GM12878 (cell line): ENCODE measurements around the gene ARL3. TPM values are rescaled to one million over a fixed set of nuclear protein-coding genes. Genes with fewer than 3 reads are reported as not detected.

ENCODE experiments used
- BCL11A ChIP-seq: IDR thresholded peaks from 2 replicates; pipeline ENCODE4 v1.6.1; 2011; ENCODE audit warnings: low read depth, low read length
- BCL3 ChIP-seq: IDR thresholded peaks from 2 replicates; pipeline ENCODE4 v1.6.1; 2011; ENCODE audit warnings: borderline replicate concordance, low read depth, mild to moderate bottlenecking, moderate library complexity, low read length; ENCODE audit not compliant: insufficient read depth, poor library complexity, severe bottlenecking
- BHLHE40 ChIP-seq, 2 experiments: fragments of 450-650 bp in 1 of 2; IDR thresholded peaks; 2 replicates each; pipeline ENCODE4 v1.6.1; 2011 to 2017; ENCODE audit warnings: low read depth in 2 of 2, borderline replicate concordance in 1 of 2, improper control_type of control experiment in 1 of 2, low read length in 1 of 2, mild to moderate bottlenecking in 1 of 2
- CREM ChIP-seq: IDR thresholded peaks from 2 replicates; pipeline ENCODE4 v1.6.1; 2014; ENCODE audit warnings: antibody characterized with exemption, low read depth
- DPF2 ChIP-seq: fragments of 450-650 bp; IDR thresholded peaks from 2 replicates; pipeline ENCODE4 v1.6.1; 2017; ENCODE audit warnings: mild to moderate bottlenecking
- HSF1 ChIP-seq: fragments of 150-350 bp; IDR thresholded peaks from 2 replicates; pipeline ENCODE4 v1.6.1; 2014; ENCODE audit warnings: mild to moderate bottlenecking, low read depth, low read length
- IKZF1 ChIP-seq: fragments of 450-650 bp; conservative IDR thresholded peaks from 2 replicates; pipeline ENCODE4 v1.6.1; 2017; ENCODE audit warnings: antibody characterized with exemption, mild to moderate bottlenecking
- IKZF2 ChIP-seq, 2 experiments: fragments of 450-650 bp; IDR thresholded peaks; 2 replicates each; pipeline ENCODE4 v1.6.1; 2017; ENCODE audit warnings: mild to moderate bottlenecking in 2 of 2, moderate library complexity in 2 of 2
- IRF4 ChIP-seq: IDR thresholded peaks from 2 replicates; pipeline ENCODE4 v1.6.1; 2011; ENCODE audit warnings: low read depth, low read length
- MEF2B ChIP-seq: fragments of 450-650 bp; IDR thresholded peaks from 2 replicates; pipeline ENCODE4 v1.6.1; 2018; ENCODE audit warnings: mild to moderate bottlenecking, moderate library complexity; ENCODE audit not compliant: partially characterized antibody, poor library complexity, severe bottlenecking
- MLLT1 ChIP-seq: fragments of 450-650 bp; IDR thresholded peaks from 2 replicates; pipeline ENCODE4 v1.6.1; 2016; ENCODE audit warnings: mild to moderate bottlenecking
- NBN ChIP-seq: fragments of 450-650 bp; IDR thresholded peaks from 2 replicates; pipeline ENCODE4 v1.6.1; 2016
- NR2F1 ChIP-seq: fragments of 450-650 bp; conservative IDR thresholded peaks from 2 replicates; pipeline ENCODE4 v1.6.1; 2017; ENCODE audit warnings: mild to moderate bottlenecking
- POU2F2 ChIP-seq: IDR thresholded peaks from 3 replicates; pipeline ENCODE4 v1.6.1; 2011; ENCODE audit warnings: low read depth, mild to moderate bottlenecking, low read length, borderline replicate concordance
- TAF1 ChIP-seq: IDR thresholded peaks from 2 replicates; pipeline ENCODE4 v1.6.1; 2011; ENCODE audit warnings: mild to moderate bottlenecking, low read depth, low read length, borderline replicate concordance
- TBL1XR1 ChIP-seq: IDR thresholded peaks from 2 replicates; pipeline ENCODE4 v1.6.1; 2012; ENCODE audit warnings: low read depth, low read length, improper control_type of control experiment
- ZNF384 ChIP-seq: IDR thresholded peaks from 2 replicates; pipeline ENCODE4 v1.6.1; 2012; ENCODE audit warnings: low read depth, mild to moderate bottlenecking, low read length, improper control_type of control experiment, borderline replicate concordance
- polyA plus RNA-seq, 11 experiments: library from polyadenylated mRNA; depleted of rRNA in 4 of 11; unstranded in 6 of 11; stranded (reverse) in 5 of 11; fragments of >200 nt; fragmentation: Nextera tagmentation in 4 of 11; fragmentation: Illumina TruSeq in 1 of 11; extraction: Ambion mirVana in 4 of 11; extraction: Trizol in 1 of 11; gene quantifications; 1 replicate in 1 of 11; 2 replicates in 10 of 11; pipeline versions ENCODE4 v1.2.1 to v1.2.3, GENCODE V29; 2011 to 2016; ENCODE audit warnings: inconsistent platforms in 2 of 11, missing spikeins in 2 of 11, low read depth in 1 of 11
- total RNA-seq, 4 experiments: library from RNA; depleted of rRNA in 3 of 4; stranded (reverse); fragments of >200 nt in 3 of 4; fragmentation: Illumina TruSeq in 1 of 4; extraction: Trizol in 1 of 4; gene quantifications; 2 replicates each; pipeline versions ENCODE4 v1.2.1 to v1.2.3, GENCODE V29; 2013 to 2021
- TF ChIP-seq, protein P1 (sequence below): fragments of 450-650 bp; formaldehyde crosslinking; IDR thresholded peaks from 2 replicates; pipeline ENCODE4 v1.5.0; 2022; ENCODE audit warnings: mild to moderate bottlenecking, missing genetic modification characterization
- TF ChIP-seq, protein P2 (sequence below): IDR thresholded peaks from 2 replicates; pipeline ENCODE4 v1.6.1; 2011; ENCODE audit warnings: borderline replicate concordance, low read depth, mild to moderate bottlenecking, moderate library complexity, mixed read lengths, low read length; ENCODE audit not compliant: insufficient read depth; ENCODE audit errors: extremely low read length

The ARL3 gene
- total and polyA plus RNA-seq, 10 of the 15 experiments (the other 5 are each of a cell fraction or from before 2014, with no cell fraction given): 4.9 to 26.1 (median 11.0) TPM

GRCh38 chr10:102652170-102652916, 61.9 kb downstream of the ARL3 start (continued):
- TF ChIP-seq HSF1: no peak
- TF ChIP-seq ZNF384: peak; percentile 75
- no peak for TF ChIP-seq CREM
- TF ChIP-seq NBN: peak; percentile 61; the same call in 1 of the 2 replicates
- TF ChIP-seq TAF1: 0 out of 2 replicates have a peak, but pooled peaks have one; percentile 20
- 0 out of 2 replicates have a peak, but pooled peaks have one; percentile 40 for TF ChIP-seq IRF4
- no peak for TF ChIP-seq BCL3
- 0 out of 2 replicates have a peak, but pooled peaks have one; percentile 22 for TF ChIP-seq MLLT1
- 0 out of 2 replicates have a peak, but pooled peaks have one; percentile 8 for TF ChIP-seq BCL11A
- TF ChIP-seq TBL1XR1: no peak
- TF ChIP-seq, protein P1, sequence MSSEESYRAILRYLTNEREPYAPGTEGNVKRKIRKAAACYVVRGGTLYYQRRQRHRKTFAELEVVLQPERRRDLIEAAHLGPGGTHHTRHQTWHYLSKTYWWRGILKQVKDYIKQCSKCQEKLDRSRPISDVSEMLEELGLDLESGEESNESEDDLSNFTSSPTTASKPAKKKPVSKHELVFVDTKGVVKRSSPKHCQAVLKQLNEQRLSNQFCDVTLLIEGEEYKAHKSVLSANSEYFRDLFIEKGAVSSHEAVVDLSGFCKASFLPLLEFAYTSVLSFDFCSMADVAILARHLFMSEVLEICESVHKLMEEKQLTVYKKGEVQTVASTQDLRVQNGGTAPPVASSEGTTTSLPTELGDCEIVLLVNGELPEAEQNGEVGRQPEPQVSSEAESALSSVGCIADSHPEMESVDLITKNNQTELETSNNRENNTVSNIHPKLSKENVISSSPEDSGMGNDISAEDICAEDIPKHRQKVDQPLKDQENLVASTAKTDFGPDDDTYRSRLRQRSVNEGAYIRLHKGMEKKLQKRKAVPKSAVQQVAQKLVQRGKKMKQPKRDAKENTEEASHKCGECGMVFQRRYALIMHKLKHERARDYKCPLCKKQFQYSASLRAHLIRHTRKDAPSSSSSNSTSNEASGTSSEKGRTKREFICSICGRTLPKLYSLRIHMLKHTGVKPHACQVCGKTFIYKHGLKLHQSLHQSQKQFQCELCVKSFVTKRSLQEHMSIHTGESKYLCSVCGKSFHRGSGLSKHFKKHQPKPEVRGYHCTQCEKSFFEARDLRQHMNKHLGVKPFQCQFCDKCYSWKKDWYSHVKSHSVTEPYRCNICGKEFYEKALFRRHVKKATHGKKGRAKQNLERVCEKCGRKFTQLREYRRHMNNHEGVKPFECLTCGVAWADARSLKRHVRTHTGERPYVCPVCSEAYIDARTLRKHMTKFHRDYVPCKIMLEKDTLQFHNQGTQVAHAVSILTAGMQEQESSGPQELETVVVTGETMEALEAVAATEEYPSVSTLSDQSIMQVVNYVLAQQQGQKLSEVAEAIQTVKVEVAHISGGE: no peak
- peak; percentile 9; the same call in 1 of the 2 replicates for TF ChIP-seq DPF2
- TF ChIP-seq IKZF2 (IDR thresholded peaks at IDR 0.05): peak; percentile 82 to 84; a peak in 3 of 4 replicates
- peak; percentile 25 for TF ChIP-seq MEF2B
- peak; percentile 78; the same call in 1 of the 2 replicates for TF ChIP-seq NR2F1
- TF ChIP-seq, protein P2, sequence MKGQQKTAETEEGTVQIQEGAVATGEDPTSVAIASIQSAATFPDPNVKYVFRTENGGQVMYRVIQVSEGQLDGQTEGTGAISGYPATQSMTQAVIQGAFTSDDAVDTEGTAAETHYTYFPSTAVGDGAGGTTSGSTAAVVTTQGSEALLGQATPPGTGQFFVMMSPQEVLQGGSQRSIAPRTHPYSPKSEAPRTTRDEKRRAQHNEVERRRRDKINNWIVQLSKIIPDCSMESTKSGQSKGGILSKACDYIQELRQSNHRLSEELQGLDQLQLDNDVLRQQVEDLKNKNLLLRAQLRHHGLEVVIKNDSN: no peak
- TF ChIP-seq IKZF1: peak; percentile 79
- no peak for TF ChIP-seq BHLHE40 (IDR thresholded peaks at IDR 0.05; ENCODE audit: borderline replicate concordance in 1 of 2, low read depth in 2 of 2, low read length in 1 of 2)
- TF ChIP-seq POU2F2: 0 out of 3 replicates have a peak, but pooled peaks have one; percentile 38
